ENCODE measurements around the gene KCNK15. TPM values are rescaled to one million over a fixed set of nuclear protein-coding genes. Genes with fewer than 3 reads are reported as not detected.
"Not testable (repeated sequence)": the region's sequence is repeated elsewhere in the genome, so short reads cannot be mapped to it uniquely, and the experiment has no call there.

Gene KCNK15
- total and polyA plus RNA-seq, 10 donors: 0.06 to 0.92 (median 0.26) TPM; not detected in 3

GRCh38 chr20:44758247-44759101 lies 12.8 kb downstream of the KCNK15 start:
- 33 to 45% (median 40%) methylated on average over 10 of the region's 10 CpGs for WGBS, 5 donors
- Histone ChIP-seq H3K4me1 (no peaks in the 10 kb centered on the region), H3K9me3 (no peaks in the 10 kb centered on the region), H3K27ac (no peak overlapping the region), H3K4me3 (no peak overlapping the region), H3K36me3 (no peaks in the 10 kb centered on the region), H3K27me3 (replicated peaks in 1 of 7) (peaks cover 0 to 19% (median 1%) of the 10 kb centered on the region in 7 donors)
- intact Hi-C loops (cut with DNase I; ENCODE audit: low total_unique reads): no loop called here
- DNase-seq: no peak
- TF ChIP-seq POLR2AphosphoS5 (IDR thresholded peaks at IDR 0.05) (no peak), POLR2A (IDR thresholded peaks at IDR 0.05) (no peak), CTCF (IDR thresholded peaks at IDR 0.05 in 8 of 11, conservative IDR thresholded peaks at IDR 0.05 in 3 of 11) (no peak)

GRCh38 chr20:44759595-44759994 lies 13.9 kb downstream of the KCNK15 start:
- H3K4me3 ChIP-seq: no peak overlapping the region
- no peaks in the 10 kb centered on the region for H3K9me3 ChIP-seq
- 88 to 100% (median 96%) methylated on average over 1 of the region's 1 CpG for WGBS, 5 donors
- DNase-seq: no peak
- H3K36me3 ChIP-seq: no peaks in the 10 kb centered on the region
- H3K27ac ChIP-seq: no peak overlapping the region
- H3K4me1 ChIP-seq: no peaks in the 10 kb centered on the region
- intact Hi-C loops (cut with DNase I; ENCODE audit: low total_unique reads): no loop called here
- TF ChIP-seq POLR2A (IDR thresholded peaks at IDR 0.05) (no peak), POLR2AphosphoS5 (IDR thresholded peaks at IDR 0.05) (no peak), CTCF (IDR thresholded peaks at IDR 0.05 in 8 of 11, conservative IDR thresholded peaks at IDR 0.05 in 3 of 11) (no peak)
- H3K27me3 ChIP-seq (replicated peaks in 1 of 7): peaks cover 0 to 14% (median 0%) of the 10 kb centered on the region in 7 donors

GRCh38 chr20:44761423-44761822 lies 15.8 kb downstream of the KCNK15 start:
- no peaks in the 10 kb centered on the region for H3K4me1 ChIP-seq
- TF ChIP-seq POLR2A (IDR thresholded peaks at IDR 0.05) (no peak), POLR2AphosphoS5 (IDR thresholded peaks at IDR 0.05) (no peak), CTCF (IDR thresholded peaks at IDR 0.05 in 8 of 11, conservative IDR thresholded peaks at IDR 0.05 in 3 of 11) (no peak)
- no peaks in the 10 kb centered on the region for H3K36me3 ChIP-seq
- no peaks in the 10 kb centered on the region for H3K9me3 ChIP-seq
- H3K4me3 ChIP-seq: no peak overlapping the region
- H3K27me3 ChIP-seq (replicated peaks in 1 of 7): peaks cover 0 to 25% (median 0%) of the 10 kb centered on the region in 7 donors
- H3K27ac ChIP-seq: no peak overlapping the region
- no peak for DNase-seq
- intact Hi-C loops (cut with DNase I; ENCODE audit: low total_unique reads): no loop called here
- 64 to 76% (median 70%) methylated on average over 3 of the region's 3 CpGs for WGBS, 5 donors

- no peaks in the 10 kb centered on the region for H3K4me1 ChIP-seq
- no peak for TF ChIP-seq POLR2A (IDR thresholded peaks at IDR 0.05)
- TF ChIP-seq CTCF (IDR thresholded peaks at IDR 0.05 in 8 of 11, conservative IDR thresholded peaks at IDR 0.05 in 3 of 11): no peak
- TF ChIP-seq POLR2AphosphoS5 (IDR thresholded peaks at IDR 0.05): no peak
- H3K9me3 ChIP-seq: no peaks in the 10 kb centered on the region
- no peak overlapping the region for H3K4me3 ChIP-seq
- intact Hi-C loops (cut with DNase I; ENCODE audit: low total_unique reads): no loop called here
- H3K27me3 ChIP-seq (replicated peaks in 1 of 7): peaks cover 0 to 35% (median 0%) of the 10 kb centered on the region in 7 donors
- H3K36me3 ChIP-seq: no peaks in the 10 kb centered on the region
- peak overlapping the region in 1 of 8 donors; percentile 15 for H3K27ac ChIP-seq
- WGBS, 5 donors: 64 to 74% (median 67%) methylated on average over 10 of the region's 10 CpGs
- DNase-seq: no peak
These were observed 16.9 kb downstream of the KCNK15 start for GRCh38 chr20:44762466-44763140.

GRCh38 chr20:44763798-44764197 lies 18.1 kb downstream of the KCNK15 start:
- H3K27ac ChIP-seq; intact Hi-C loops (cut with DNase I; ENCODE audit: low total_unique reads); DNase-seq; H3K4me1 ChIP-seq; H3K36me3 ChIP-seq; H3K4me3 ChIP-seq; H3K9me3 ChIP-seq: not testable (repeated sequence)
- WGBS, 5 donors: 81 to 90% (median 86%) methylated on average over 3 of the region's 3 CpGs
- H3K27me3 ChIP-seq (replicated peaks in 1 of 7): peaks cover 0 to 34% (median 0%) of the 10 kb centered on the region in 7 donors
